ENCODE data around the gene DDX10.

Gene DDX10

GRCh38 chr11:108788565-108789199 is 123.8 kb downstream of the DDX10 start:
- peak; percentile 65 for TF ChIP-seq CTCF (IDR thresholded peaks at IDR 0.05; ENCODE audit: low read depth, low read length)
- no peak overlapping the region for H3K4me3 ChIP-seq (replicated peaks in 1 of 2; ENCODE audit: low read depth in 2 of 2, low read length in 2 of 2)
- DNase-seq (ENCODE audit: low read depth in 2 of 2) = peak; percentile 68 to 70

GRCh38 chr11:108790501-108791299 is 125.8 kb downstream of the DDX10 start:
- no peak overlapping the region for H3K4me3 ChIP-seq (replicated peaks in 1 of 2; ENCODE audit: low read depth in 2 of 2, low read length in 2 of 2)
- DNase-seq (ENCODE audit: low read depth in 2 of 2) = no peak
- TF ChIP-seq CTCF (IDR thresholded peaks at IDR 0.05; ENCODE audit: low read depth, low read length) = no peak

- DNase-seq (ENCODE audit: low read depth in 2 of 2) = no peak
- H3K4me3 ChIP-seq (replicated peaks in 1 of 2; ENCODE audit: low read depth in 2 of 2, low read length in 2 of 2) = no peak overlapping the region
- no peak for TF ChIP-seq CTCF (IDR thresholded peaks at IDR 0.05; ENCODE audit: low read depth, low read length)
Measured at GRCh38 chr11:108793138-108793537, 128.3 kb downstream of the DDX10 start.

- H3K4me3 ChIP-seq (replicated peaks in 1 of 2; ENCODE audit: low read depth in 2 of 2, low read length in 2 of 2) = no peak overlapping the region
- no peak for DNase-seq (ENCODE audit: low read depth in 2 of 2)
- TF ChIP-seq CTCF (IDR thresholded peaks at IDR 0.05; ENCODE audit: low read depth, low read length) = no peak
Measured at GRCh38 chr11:108793611-108794010, 128.7 kb downstream of the DDX10 start.

- no peak overlapping the region for H3K4me3 ChIP-seq (replicated peaks in 1 of 2; ENCODE audit: low read depth in 2 of 2, low read length in 2 of 2)
- DNase-seq (ENCODE audit: low read depth in 2 of 2) = no peak
- TF ChIP-seq CTCF (IDR thresholded peaks at IDR 0.05; ENCODE audit: low read depth, low read length) = no peak
Measured at GRCh38 chr11:108796551-108796950, 131.7 kb downstream of the DDX10 start.

- no peak overlapping the region for H3K4me3 ChIP-seq (replicated peaks in 1 of 2; ENCODE audit: low read depth in 2 of 2, low read length in 2 of 2)
- TF ChIP-seq CTCF (IDR thresholded peaks at IDR 0.05; ENCODE audit: low read depth, low read length) = no peak
- DNase-seq (ENCODE audit: low read depth in 2 of 2) = no peak
Measured at GRCh38 chr11:108797578-108798100, 132.8 kb downstream of the DDX10 start.

All from cardiac fibroblast (primary cell).